WTC11 (cell line): ENCODE results near the gene NINL.

Source experiments
- ATF3 ChIP-seq: sonication (generic); formaldehyde crosslinking; conservative IDR thresholded peaks from 2 replicates; pipeline ENCODE4 v1.8.1; 2022; ENCODE audit warnings: mild to moderate bottlenecking, missing genetic modification reagents
- CDX4 ChIP-seq: fragments of 250-450 bp; sonication (Bioruptor Pico); IDR thresholded peaks from 2 replicates; pipeline ENCODE4 v1.9.0; 2021; ENCODE audit warnings: moderate library complexity, mild to moderate bottlenecking, inconsistent platforms, borderline replicate concordance
- CTCF ChIP-seq: fragments of 200-600 bp; IDR thresholded peaks from 2 replicates; pipeline ENCODE4 v1.8.0; 2022; ENCODE audit warnings: antibody characterized with exemption
- ELF4 ChIP-seq: sonication (generic); formaldehyde crosslinking; IDR thresholded peaks from 2 replicates; pipeline ENCODE4 v1.8.1; 2022; ENCODE audit warnings: low read depth, mild to moderate bottlenecking, moderate library complexity, missing genetic modification reagents
- EMX1 ChIP-seq: fragments of 250-450 bp; sonication (Bioruptor Pico); IDR thresholded peaks from 2 replicates; pipeline ENCODE4 v1.8.0; 2021; ENCODE audit warnings: mild to moderate bottlenecking
- FOXJ3 ChIP-seq: sonication (generic); formaldehyde crosslinking; IDR thresholded peaks from 2 replicates; pipeline ENCODE4 v1.9.0; 2021; ENCODE audit warnings: missing genetic modification reagents, mild to moderate bottlenecking, borderline replicate concordance
- GRHL2 ChIP-seq: fragments of 250-450 bp; sonication (Bioruptor Pico); IDR thresholded peaks from 2 replicates; pipeline ENCODE4 v1.8.0; 2022; ENCODE audit warnings: mild to moderate bottlenecking, moderate library complexity; ENCODE audit not compliant: insufficient replicate concordance, severe bottlenecking
- HMGXB4 ChIP-seq: sonication (generic); formaldehyde crosslinking; IDR thresholded peaks from 2 replicates; pipeline ENCODE4 v1.8.1; 2023; ENCODE audit warnings: mild to moderate bottlenecking, moderate library complexity, missing genetic modification reagents
- IRF2 ChIP-seq: sonication (generic); formaldehyde crosslinking; IDR thresholded peaks from 2 replicates; pipeline ENCODE4 v1.8.0; 2022; ENCODE audit warnings: low read depth, missing genetic modification reagents, borderline replicate concordance
- MAX ChIP-seq: sonication (generic); formaldehyde crosslinking; IDR thresholded peaks from 2 replicates; pipeline ENCODE4 v1.8.0; 2022; ENCODE audit warnings: mild to moderate bottlenecking, missing genetic modification reagents
- NFYB ChIP-seq: sonication (generic); formaldehyde crosslinking; conservative IDR thresholded peaks from 2 replicates; pipeline ENCODE4 v1.8.0; 2022; ENCODE audit warnings: low read depth, missing genetic modification reagents
- NR1H2 ChIP-seq: sonication (generic); formaldehyde crosslinking; IDR thresholded peaks from 2 replicates; pipeline ENCODE4 v1.9.0; 2021; ENCODE audit warnings: mild to moderate bottlenecking, moderate library complexity, missing genetic modification reagents
- USF2 ChIP-seq: sonication (generic); formaldehyde crosslinking; IDR thresholded peaks from 2 replicates; pipeline ENCODE4 v1.8.1; 2023; ENCODE audit warnings: mild to moderate bottlenecking, missing genetic modification reagents, moderate library complexity
- ZBTB21 ChIP-seq: sonication (generic); formaldehyde crosslinking; IDR thresholded peaks from 2 replicates; pipeline ENCODE4 v1.8.1; 2023; ENCODE audit warnings: mild to moderate bottlenecking, missing genetic modification reagents, borderline replicate concordance

GRCh38 chr20:25468126-25469075, 116.9 kb downstream of the NINL start:
- TF ChIP-seq CTCF = no peak
- no peak for TF ChIP-seq HMGXB4 (CRISPR knock-in tag)
- TF ChIP-seq NR1H2 (CRISPR knock-in tag) = no peak
- no peak for TF ChIP-seq ELF4 (CRISPR knock-in tag)
- no peak for TF ChIP-seq USF2
- TF ChIP-seq FOXJ3 = no peak
- no peak for TF ChIP-seq MAX
- TF ChIP-seq ATF3 = no peak
- no peak for TF ChIP-seq NFYB (CRISPR knock-in tag)
- TF ChIP-seq IRF2 = no peak
- TF ChIP-seq CDX4 (CRISPR knock-in tag) = no peak
- TF ChIP-seq ZBTB21 = no peak
- no peak for TF ChIP-seq EMX1 (CRISPR knock-in tag)
- no peak for TF ChIP-seq GRHL2 (CRISPR knock-in tag)
